ENCODE measurements around the gene CRACDL.

The CRACDL gene

DNA sequence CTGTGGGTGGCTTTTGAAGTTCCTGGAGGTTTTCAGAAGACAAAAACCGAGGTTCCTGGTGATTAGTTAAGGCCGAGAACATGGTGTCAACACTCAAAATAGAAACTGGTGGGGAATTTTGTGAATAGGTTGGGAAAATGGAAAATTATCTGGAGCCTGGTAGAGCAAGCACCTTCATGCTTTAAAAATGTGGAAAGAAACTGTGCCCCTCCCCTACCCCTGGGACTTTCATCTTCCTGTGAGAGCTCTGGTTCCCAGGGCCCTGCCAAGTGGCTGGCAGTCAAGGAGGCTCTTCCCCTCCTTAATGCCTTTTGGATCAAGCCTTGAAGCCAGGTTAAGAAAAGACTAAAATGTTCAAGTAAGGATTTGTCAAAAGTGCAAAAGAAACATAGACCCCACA lies 1.9 kb upstream of the CRACDL start:
- H3K27me3 ChIP-seq (ENCODE audit: control insufficient read depth in 2 of 2, insufficient read depth in 2 of 2, low read length in 2 of 2) = peaks cover 28 to 41% of the 10 kb centered on the region in 2 donors

GRCh38 chr2:98936353-98937351 lies 627 bp upstream of the CRACDL start:
- Histone ChIP-seq H3K36me3 (ENCODE audit: control insufficient read depth in 2 of 2, insufficient read depth in 2 of 2, low read length in 2 of 2) (no peaks in the 10 kb centered on the region), H3K9ac (ENCODE audit: low read depth in 1 of 2, low read length in 2 of 2) (no peak overlapping the region), H3K27ac (ENCODE audit: low read depth in 2 of 2, low read length in 2 of 2) (no peak overlapping the region), H3K27me3 (ENCODE audit: control insufficient read depth in 2 of 2, insufficient read depth in 2 of 2, low read length in 2 of 2) (peaks cover 28 to 41% of the 10 kb centered on the region in 2 donors), H3K4me1 (ENCODE audit: control insufficient read depth in 2 of 2, insufficient read depth in 2 of 2, low read length in 2 of 2) (peaks cover 2 to 10% of the 10 kb centered on the region in 2 donors), H3K4me3 (ENCODE audit: low read length in 2 of 2) (peak overlapping the region; percentile 30 to 45), H3K9me3 (ENCODE audit: control insufficient read depth in 2 of 2, low read length in 2 of 2) (no peaks in the 10 kb centered on the region)

More for the DNA sequence above, 1.9 kb upstream of the CRACDL start:
- no peak overlapping the region for H3K4me3 ChIP-seq (ENCODE audit: low read length in 2 of 2)
- no peak overlapping the region for H3K9ac ChIP-seq (ENCODE audit: low read depth in 1 of 2, low read length in 2 of 2)
- H3K27ac ChIP-seq (ENCODE audit: low read depth in 2 of 2, low read length in 2 of 2) = no peak overlapping the region
- no peaks in the 10 kb centered on the region for H3K9me3 ChIP-seq (ENCODE audit: control insufficient read depth in 2 of 2, low read length in 2 of 2)
- no peaks in the 10 kb centered on the region for H3K36me3 ChIP-seq (ENCODE audit: control insufficient read depth in 2 of 2, insufficient read depth in 2 of 2, low read length in 2 of 2)
- peaks cover 2 to 10% of the 10 kb centered on the region in 2 donors for H3K4me1 ChIP-seq (ENCODE audit: control insufficient read depth in 2 of 2, insufficient read depth in 2 of 2, low read length in 2 of 2)

DNA sequence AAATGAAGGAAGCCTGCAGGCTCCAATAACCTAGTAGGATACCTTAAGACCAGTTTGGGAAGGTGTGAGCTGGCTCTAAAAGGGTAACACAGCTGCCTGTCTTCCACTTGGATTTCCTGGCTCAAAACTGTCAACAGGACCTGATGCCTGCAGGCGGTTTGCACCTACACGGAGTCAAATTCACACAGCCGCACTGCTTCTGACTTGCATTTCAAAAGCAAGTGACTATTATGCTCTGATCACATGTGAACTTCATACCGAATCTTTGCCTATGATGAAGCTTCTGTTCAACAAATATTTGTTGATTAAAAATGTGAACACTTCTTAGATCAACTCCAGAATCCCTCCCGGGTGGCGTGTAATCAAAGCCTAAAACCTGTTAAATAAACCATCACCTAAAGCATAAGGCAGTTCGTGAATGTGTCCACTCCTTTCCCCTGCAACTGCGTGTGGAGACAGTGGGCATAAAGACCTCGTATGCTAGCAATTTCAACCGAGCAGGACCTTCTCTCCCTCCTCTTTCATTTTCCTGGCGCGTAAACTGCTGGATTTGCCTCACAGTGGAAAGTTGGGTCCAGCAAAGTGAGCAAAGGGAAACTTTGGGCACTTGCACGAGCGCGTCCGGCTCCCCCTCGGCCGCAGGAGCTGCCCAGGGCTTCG lies 784 bp downstream of the CRACDL start:
- H3K9ac ChIP-seq (ENCODE audit: low read depth in 1 of 2, low read length in 2 of 2) = no peak overlapping the region
- H3K27me3 ChIP-seq (ENCODE audit: control insufficient read depth in 2 of 2, insufficient read depth in 2 of 2, low read length in 2 of 2) = peaks cover 28 to 41% of the 10 kb centered on the region in 2 donors
- H3K4me3 ChIP-seq (ENCODE audit: low read length in 2 of 2) = peak overlapping the region; percentile 4 to 9
- no peaks in the 10 kb centered on the region for H3K36me3 ChIP-seq (ENCODE audit: control insufficient read depth in 2 of 2, insufficient read depth in 2 of 2, low read length in 2 of 2)
- no peak overlapping the region for H3K27ac ChIP-seq (ENCODE audit: low read depth in 2 of 2, low read length in 2 of 2)
- H3K9me3 ChIP-seq (ENCODE audit: control insufficient read depth in 2 of 2, low read length in 2 of 2) = no peaks in the 10 kb centered on the region
- peaks cover 2 to 10% of the 10 kb centered on the region in 2 donors for H3K4me1 ChIP-seq (ENCODE audit: control insufficient read depth in 2 of 2, insufficient read depth in 2 of 2, low read length in 2 of 2)

DNA sequence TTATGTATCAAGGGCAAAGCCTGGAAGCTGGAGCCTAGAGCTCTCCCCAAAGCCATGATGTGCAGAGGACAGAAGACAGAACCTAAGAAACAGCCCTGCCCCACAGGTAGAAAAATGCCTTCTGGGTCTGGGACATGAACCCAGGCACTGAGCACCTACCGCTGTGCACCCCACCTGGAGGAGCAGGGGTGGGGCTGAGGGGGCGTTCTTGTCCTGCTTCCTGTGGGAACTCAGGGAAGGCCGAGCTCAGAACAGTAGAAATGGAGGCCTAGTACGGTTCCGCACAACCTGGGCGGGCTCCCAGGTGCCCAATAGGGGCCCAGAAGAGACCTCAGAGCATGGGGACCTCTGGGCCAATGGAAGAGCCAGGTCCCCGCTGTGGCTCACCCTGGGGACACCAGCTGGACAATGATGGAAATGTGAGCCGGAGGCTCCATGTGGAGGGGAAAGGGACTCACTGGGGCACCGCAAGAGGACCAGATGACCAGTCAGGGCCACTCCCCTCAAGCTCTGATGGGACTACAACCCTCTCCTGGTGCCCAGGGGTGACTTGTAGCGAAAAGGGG lies 3.2 kb downstream of the CRACDL start:
- Histone ChIP-seq H3K27ac (ENCODE audit: low read depth in 2 of 2, low read length in 2 of 2) (no peak overlapping the region), H3K27me3 (ENCODE audit: control insufficient read depth in 2 of 2, insufficient read depth in 2 of 2, low read length in 2 of 2) (peaks cover 21 to 24% of the 10 kb centered on the region in 2 donors), H3K9ac (ENCODE audit: low read depth in 1 of 2, low read length in 2 of 2) (no peak overlapping the region), H3K9me3 (ENCODE audit: control insufficient read depth in 2 of 2, low read length in 2 of 2) (no peaks in the 10 kb centered on the region), H3K36me3 (ENCODE audit: control insufficient read depth in 2 of 2, insufficient read depth in 2 of 2, low read length in 2 of 2) (no peaks in the 10 kb centered on the region), H3K4me1 (ENCODE audit: control insufficient read depth in 2 of 2, insufficient read depth in 2 of 2, low read length in 2 of 2) (peaks cover 2 to 10% of the 10 kb centered on the region in 2 donors), H3K4me3 (ENCODE audit: low read length in 2 of 2) (no peak overlapping the region)

DNA sequence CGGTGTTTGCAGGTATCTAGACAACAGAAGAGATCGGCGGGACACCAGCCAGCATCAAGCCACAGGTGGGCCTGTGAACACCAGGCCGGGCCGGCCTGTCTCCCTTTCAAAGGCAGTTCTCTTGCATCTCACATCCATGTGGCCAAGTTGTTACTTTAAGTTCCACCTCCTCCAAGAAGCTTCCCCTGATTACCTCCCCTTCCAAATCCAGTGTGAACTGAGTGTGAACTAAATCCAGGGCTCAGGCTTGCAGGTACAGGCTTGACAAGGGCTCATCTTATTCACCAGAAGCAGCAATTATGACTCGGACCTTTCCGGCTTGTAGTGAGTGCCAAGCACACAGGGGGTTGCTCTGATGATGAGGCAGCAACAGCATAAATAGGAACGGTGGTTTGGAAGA lies 3.9 kb downstream of the CRACDL start:
- H3K4me1 ChIP-seq (ENCODE audit: control insufficient read depth in 2 of 2, insufficient read depth in 2 of 2, low read length in 2 of 2) = peaks cover 2 to 8% of the 10 kb centered on the region in 2 donors
- H3K4me3 ChIP-seq (ENCODE audit: low read length in 2 of 2) = no peak overlapping the region
- no peak overlapping the region for H3K9ac ChIP-seq (ENCODE audit: low read depth in 1 of 2, low read length in 2 of 2)
- peaks cover 15 to 19% of the 10 kb centered on the region in 2 donors for H3K27me3 ChIP-seq (ENCODE audit: control insufficient read depth in 2 of 2, insufficient read depth in 2 of 2, low read length in 2 of 2)
- H3K36me3 ChIP-seq (ENCODE audit: control insufficient read depth in 2 of 2, insufficient read depth in 2 of 2, low read length in 2 of 2) = no peaks in the 10 kb centered on the region
- no peaks in the 10 kb centered on the region for H3K9me3 ChIP-seq (ENCODE audit: control insufficient read depth in 2 of 2, low read length in 2 of 2)
- H3K27ac ChIP-seq (ENCODE audit: low read depth in 2 of 2, low read length in 2 of 2) = no peak overlapping the region

DNA sequence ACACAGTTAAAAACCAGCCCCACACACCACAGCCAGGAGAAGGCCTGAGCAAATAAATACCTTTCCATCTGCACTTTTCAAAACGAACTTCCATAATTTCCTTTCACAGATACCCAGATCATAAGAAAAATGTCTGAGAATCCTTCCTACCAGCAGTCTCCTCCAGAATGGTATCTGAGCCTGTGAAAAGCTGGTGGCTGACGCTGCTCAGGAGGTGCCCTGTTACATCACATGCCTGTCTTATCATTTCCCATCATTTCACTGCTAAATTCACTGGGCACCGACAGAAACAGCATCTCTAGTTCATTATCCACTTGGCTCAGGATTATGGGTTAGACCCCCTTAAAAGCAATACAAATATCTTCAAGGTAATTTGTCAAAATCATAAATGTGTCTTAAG lies 4.4 kb downstream of the CRACDL start:
- peaks cover under 1 to 3% of the 10 kb centered on the region in 2 donors for H3K4me1 ChIP-seq (ENCODE audit: control insufficient read depth in 2 of 2, insufficient read depth in 2 of 2, low read length in 2 of 2)
- H3K27me3 ChIP-seq (ENCODE audit: control insufficient read depth in 2 of 2, insufficient read depth in 2 of 2, low read length in 2 of 2) = peaks cover 10 to 14% of the 10 kb centered on the region in 2 donors
- H3K9ac ChIP-seq (ENCODE audit: low read depth in 1 of 2, low read length in 2 of 2) = no peak overlapping the region

GRCh38 chr2:98929920-98930319 lies 6.1 kb downstream of the CRACDL start:
- Histone ChIP-seq H3K4me1 (ENCODE audit: control insufficient read depth in 2 of 2, insufficient read depth in 2 of 2, low read length in 2 of 2) (no peaks in the 10 kb centered on the region), H3K4me3 (ENCODE audit: low read length in 2 of 2) (no peak overlapping the region), H3K36me3 (ENCODE audit: control insufficient read depth in 2 of 2, insufficient read depth in 2 of 2, low read length in 2 of 2) (no peaks in the 10 kb centered on the region), H3K9ac (ENCODE audit: low read depth in 1 of 2, low read length in 2 of 2) (no peak overlapping the region), H3K27me3 (ENCODE audit: control insufficient read depth in 2 of 2, insufficient read depth in 2 of 2, low read length in 2 of 2) (peaks cover 3 to 4% of the 10 kb centered on the region in 2 donors), H3K27ac (ENCODE audit: low read depth in 2 of 2, low read length in 2 of 2) (no peak overlapping the region), H3K9me3 (ENCODE audit: control insufficient read depth in 2 of 2, low read length in 2 of 2) (no peaks in the 10 kb centered on the region)

More for the DNA sequence above, 4.4 kb downstream of the CRACDL start:
- Histone ChIP-seq H3K27ac (ENCODE audit: low read depth in 2 of 2, low read length in 2 of 2) (no peak overlapping the region), H3K36me3 (ENCODE audit: control insufficient read depth in 2 of 2, insufficient read depth in 2 of 2, low read length in 2 of 2) (no peaks in the 10 kb centered on the region), H3K9me3 (ENCODE audit: control insufficient read depth in 2 of 2, low read length in 2 of 2) (no peaks in the 10 kb centered on the region), H3K4me3 (ENCODE audit: low read length in 2 of 2) (no peak overlapping the region)

DNA sequence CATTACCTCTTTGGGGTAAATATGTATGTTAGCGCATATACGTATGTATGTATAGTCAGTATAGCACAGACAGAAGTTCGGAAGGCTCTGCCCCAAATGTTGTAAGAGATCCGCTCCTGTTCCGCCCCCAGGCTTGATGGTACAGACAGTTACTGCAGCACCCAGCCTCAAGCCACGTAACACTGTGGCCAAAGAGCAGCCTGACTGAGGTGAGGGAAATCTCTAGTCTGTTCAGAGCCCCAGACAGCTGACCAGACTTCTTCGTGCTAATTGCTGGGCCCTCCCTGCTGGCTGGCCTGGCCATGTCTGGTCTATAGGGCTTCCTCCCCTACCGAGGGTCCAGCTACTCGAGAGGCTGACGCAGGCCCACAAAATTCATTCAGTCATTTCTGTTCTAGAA lies 7.8 kb downstream of the CRACDL start:
- Histone ChIP-seq H3K36me3 (ENCODE audit: control insufficient read depth in 2 of 2, insufficient read depth in 2 of 2, low read length in 2 of 2) (no peaks in the 10 kb centered on the region), H3K9ac (ENCODE audit: low read depth in 1 of 2, low read length in 2 of 2) (no peak overlapping the region), H3K4me3 (ENCODE audit: low read length in 2 of 2) (no peak overlapping the region), H3K4me1 (ENCODE audit: control insufficient read depth in 2 of 2, insufficient read depth in 2 of 2, low read length in 2 of 2) (no peaks in the 10 kb centered on the region), H3K9me3 (ENCODE audit: control insufficient read depth in 2 of 2, low read length in 2 of 2) (no peaks in the 10 kb centered on the region), H3K27ac (ENCODE audit: low read depth in 2 of 2, low read length in 2 of 2) (no peak overlapping the region), H3K27me3 (ENCODE audit: control insufficient read depth in 2 of 2, insufficient read depth in 2 of 2, low read length in 2 of 2) (peaks cover 0 to 2% of the 10 kb centered on the region in 2 donors)

DNA sequence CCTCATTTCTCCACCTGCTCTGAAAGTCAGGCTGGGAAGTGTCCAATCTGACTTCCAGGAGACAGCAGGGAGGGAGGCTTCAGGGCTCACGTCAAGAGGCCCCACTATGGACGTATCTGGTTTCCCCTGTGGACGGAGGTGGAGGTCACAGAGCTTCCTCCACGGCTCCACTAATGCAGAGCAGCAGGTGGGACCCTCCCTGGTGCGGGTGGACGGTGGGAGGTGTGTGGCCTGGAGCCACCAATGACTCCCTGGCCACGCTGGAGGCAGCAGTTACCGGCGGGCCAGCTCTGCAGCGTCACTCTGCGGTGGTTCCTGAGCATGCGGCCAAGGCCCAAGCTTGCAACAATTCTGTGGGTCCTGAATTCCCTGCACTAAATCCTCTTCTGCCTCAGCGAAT lies 9.0 kb downstream of the CRACDL start:
- H3K4me1 ChIP-seq (ENCODE audit: control insufficient read depth in 2 of 2, insufficient read depth in 2 of 2, low read length in 2 of 2) = no peaks in the 10 kb centered on the region
- H3K4me3 ChIP-seq (ENCODE audit: low read length in 2 of 2) = no peak overlapping the region
- H3K9ac ChIP-seq (ENCODE audit: low read depth in 1 of 2, low read length in 2 of 2) = no peak overlapping the region
- H3K27me3 ChIP-seq (ENCODE audit: control insufficient read depth in 2 of 2, insufficient read depth in 2 of 2, low read length in 2 of 2) = peaks cover 0 to 2% of the 10 kb centered on the region in 2 donors
- H3K27ac ChIP-seq (ENCODE audit: low read depth in 2 of 2, low read length in 2 of 2) = no peak overlapping the region
- no peaks in the 10 kb centered on the region for H3K9me3 ChIP-seq (ENCODE audit: control insufficient read depth in 2 of 2, low read length in 2 of 2)
- no peaks in the 10 kb centered on the region for H3K36me3 ChIP-seq (ENCODE audit: control insufficient read depth in 2 of 2, insufficient read depth in 2 of 2, low read length in 2 of 2)

DNA sequence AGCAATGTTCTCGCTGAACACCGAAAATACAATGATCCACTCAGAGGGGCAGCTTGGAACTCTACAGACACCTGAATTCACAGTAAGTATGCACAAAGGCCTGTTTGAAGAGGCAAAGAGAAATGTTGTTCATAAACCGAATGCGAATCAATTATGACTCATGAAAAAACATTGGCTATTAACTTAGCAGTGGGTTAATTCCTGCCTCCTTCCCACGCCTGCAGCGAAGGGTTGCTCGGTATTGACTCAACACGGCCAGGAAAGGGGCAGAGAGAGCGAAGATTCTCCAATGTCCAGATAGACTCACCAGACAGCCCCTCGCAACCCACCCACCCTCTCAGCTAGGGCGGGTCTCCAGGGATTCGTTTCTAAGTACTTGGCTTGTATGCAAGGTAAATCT lies 9.4 kb downstream of the CRACDL start:
- Histone ChIP-seq H3K27me3 (ENCODE audit: control insufficient read depth in 2 of 2, insufficient read depth in 2 of 2, low read length in 2 of 2) (peaks cover 0 to 2% of the 10 kb centered on the region in 2 donors), H3K27ac (ENCODE audit: low read depth in 2 of 2, low read length in 2 of 2) (no peak overlapping the region), H3K9me3 (ENCODE audit: control insufficient read depth in 2 of 2, low read length in 2 of 2) (no peaks in the 10 kb centered on the region), H3K9ac (ENCODE audit: low read depth in 1 of 2, low read length in 2 of 2) (no peak overlapping the region), H3K36me3 (ENCODE audit: control insufficient read depth in 2 of 2, insufficient read depth in 2 of 2, low read length in 2 of 2) (no peaks in the 10 kb centered on the region), H3K4me1 (ENCODE audit: control insufficient read depth in 2 of 2, insufficient read depth in 2 of 2, low read length in 2 of 2) (no peaks in the 10 kb centered on the region), H3K4me3 (ENCODE audit: low read length in 2 of 2) (no peak overlapping the region)

All from mucosa of rectum (tissue), 2 donors.